Activated CD8-positive, alpha-beta T cell treated with anti-CD3 and anti-CD28 coated beads for 36 hours (primary cell): Measurements from ENCODE around the gene AP4B1. TPM values are rescaled to one million over a fixed set of nuclear protein-coding genes. Genes with fewer than 3 reads are reported as not detected.

Experiments used
- ATAC-seq: fragments of 200-7000 bp; cut with Tn5 transposase; one replicate; pipeline ENCODE4 v1.10.0; 2021; ENCODE audit warnings: mild to moderate bottlenecking, moderate library complexity
- CTCF ChIA-PET: fragments of 350-600 bp; sonication (Branson Sonifier 250); formaldehyde crosslinking; loops from one replicate; lab custom pipeline; 2021; ENCODE audit warnings: antibody characterized with exemption; lab: Charles Lee
- POLR2A ChIA-PET: fragments of 350-600 bp; sonication (Branson Sonifier 250); formaldehyde crosslinking; loops from one replicate; lab custom pipeline; 2021; ENCODE audit warnings: antibody characterized with exemption; lab: Charles Lee
- DNase-seq: peaks from one replicate; pipeline ENCODE4 v3.0.0-alpha.2; 2020
- H3K27ac Mint-ChIP-seq: one replicate; pipeline ENCODE4 v1.8.0; 2021; ENCODE audit warnings: mild to moderate bottlenecking, mixed read lengths
- H3K27me3 Mint-ChIP-seq: one replicate; pipeline ENCODE4 v1.8.0; 2021; ENCODE audit warnings: mixed read lengths
- H3K36me3 Mint-ChIP-seq: one replicate; pipeline ENCODE4 v1.8.0; 2021; ENCODE audit warnings: low read depth, mixed read lengths
- H3K4me1 Mint-ChIP-seq: one replicate; pipeline ENCODE4 v1.8.0; 2021; ENCODE audit warnings: low read depth, mixed read lengths
- H3K4me3 Mint-ChIP-seq: one replicate; pipeline ENCODE4 v1.8.0; 2021; ENCODE audit warnings: mild to moderate bottlenecking, moderate library complexity, mixed read lengths
- H3K9me3 Mint-ChIP-seq: one replicate; pipeline ENCODE4 v1.8.0; 2021; ENCODE audit warnings: mixed read lengths
- intact Hi-C: fragments of 100-400 bp; cut with micrococcal nuclease; formaldehyde crosslinking; loops from one replicate; pipeline ENCODE4 v1.10.0; 2022
- total RNA-seq, 2 experiments: library from RNA; stranded (reverse); gene quantifications; one replicate each; pipeline ENCODE4 v1.2.3, GENCODE V29; 2021
- TF ChIP-seq, protein P1 (sequence below): fragments of 200-600 bp; IDR thresholded peaks from one replicate; pipeline ENCODE4 v1.8.0; 2022; ENCODE audit warnings: antibody characterized with exemption, mild to moderate bottlenecking

Gene AP4B1
- total RNA-seq, 2 experiments from 2014 or later = 38.2 to 38.5 TPM

DNA sequence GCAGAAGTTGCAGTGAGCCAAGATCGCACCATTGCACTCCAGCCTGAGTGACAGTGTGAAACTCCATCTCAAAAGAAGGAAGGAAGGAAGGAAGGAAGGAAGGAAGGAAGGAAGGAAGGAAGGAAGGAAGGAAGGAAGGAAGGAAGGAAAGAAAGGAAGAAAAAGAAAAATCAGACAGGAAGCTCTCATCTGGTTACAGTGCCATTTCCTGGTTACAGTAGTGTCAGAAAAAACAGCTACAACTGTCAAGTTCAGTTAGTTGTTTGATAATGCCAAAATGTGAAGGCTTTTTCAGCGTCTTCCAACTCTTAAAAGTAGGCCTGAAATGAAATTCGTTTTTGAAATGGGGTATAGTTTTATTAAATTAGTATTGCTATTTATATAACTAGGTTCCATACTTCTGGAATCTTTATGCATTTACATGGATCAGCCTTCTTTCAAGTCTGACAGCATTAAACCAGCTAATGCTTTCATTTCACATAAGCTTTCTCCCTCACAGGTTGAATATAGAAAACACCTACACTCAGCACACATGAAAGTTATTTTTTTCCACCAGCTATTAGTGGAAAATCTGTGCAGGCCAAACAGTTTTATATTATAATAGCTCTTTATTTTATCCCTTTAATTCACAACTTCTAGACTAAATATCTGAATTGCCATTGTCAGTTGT is 54.3 kb downstream of the AP4B1 start:
- intact Hi-C loops = no loop called here
- peak overlapping the region; percentile 88 for H3K27ac Mint-ChIP-seq
- peaks cover 25% of the 10 kb centered on the region for H3K4me1 Mint-ChIP-seq
- H3K27me3 Mint-ChIP-seq = no peaks in the 10 kb centered on the region
- ChIA-PET POLR2A (interaction anchor here (0.7 to 1.5 kb wide), 3 partner anchors 10 to 79 kb away, joined by 3 to 4 read pairs (median 3); partner anchors contain the start of gene HIPK1), CTCF (interaction anchor here (0.9 to 1.4 kb wide), 5 partner anchors 10 to 54 kb away, joined by 3 to 7 read pairs (median 5); partner anchors contain the start of gene AP4B1)
- H3K36me3 Mint-ChIP-seq = peaks cover 52% of the 10 kb centered on the region
- TF ChIP-seq, protein P1, sequence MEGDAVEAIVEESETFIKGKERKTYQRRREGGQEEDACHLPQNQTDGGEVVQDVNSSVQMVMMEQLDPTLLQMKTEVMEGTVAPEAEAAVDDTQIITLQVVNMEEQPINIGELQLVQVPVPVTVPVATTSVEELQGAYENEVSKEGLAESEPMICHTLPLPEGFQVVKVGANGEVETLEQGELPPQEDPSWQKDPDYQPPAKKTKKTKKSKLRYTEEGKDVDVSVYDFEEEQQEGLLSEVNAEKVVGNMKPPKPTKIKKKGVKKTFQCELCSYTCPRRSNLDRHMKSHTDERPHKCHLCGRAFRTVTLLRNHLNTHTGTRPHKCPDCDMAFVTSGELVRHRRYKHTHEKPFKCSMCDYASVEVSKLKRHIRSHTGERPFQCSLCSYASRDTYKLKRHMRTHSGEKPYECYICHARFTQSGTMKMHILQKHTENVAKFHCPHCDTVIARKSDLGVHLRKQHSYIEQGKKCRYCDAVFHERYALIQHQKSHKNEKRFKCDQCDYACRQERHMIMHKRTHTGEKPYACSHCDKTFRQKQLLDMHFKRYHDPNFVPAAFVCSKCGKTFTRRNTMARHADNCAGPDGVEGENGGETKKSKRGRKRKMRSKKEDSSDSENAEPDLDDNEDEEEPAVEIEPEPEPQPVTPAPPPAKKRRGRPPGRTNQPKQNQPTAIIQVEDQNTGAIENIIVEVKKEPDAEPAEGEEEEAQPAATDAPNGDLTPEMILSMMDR = no peak
- ATAC-seq (no peak), DNase-seq (no peak)
- no peak overlapping the region for H3K4me3 Mint-ChIP-seq
- peaks cover 2% of the 10 kb centered on the region for H3K9me3 Mint-ChIP-seq

DNA sequence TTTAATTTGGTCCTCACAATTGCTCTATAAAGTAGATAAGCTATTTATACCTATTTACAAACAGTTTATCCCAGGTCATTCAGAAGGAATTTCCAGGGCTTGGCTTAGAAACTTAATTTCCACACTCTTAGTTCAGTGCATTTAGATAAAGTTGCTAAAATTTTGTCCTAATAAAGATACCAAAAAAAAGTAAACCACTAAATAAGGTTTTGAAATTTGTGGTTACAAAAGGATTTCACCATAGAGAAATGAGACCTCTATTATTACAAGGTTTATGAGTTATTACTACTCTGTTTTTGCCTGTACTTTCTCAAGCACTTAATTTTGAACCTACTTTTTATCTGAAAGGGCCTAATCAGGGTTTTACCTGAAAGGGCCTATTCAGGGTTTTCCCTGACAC is 55.5 kb downstream of the AP4B1 start:
- TF ChIP-seq, protein P1 = no peak
- ChIA-PET POLR2A (interaction anchor here (1.3 to 1.5 kb wide), 3 partner anchors 8 to 19 kb away, joined by 3 to 4 read pairs (median 3); no protein-coding TSS in a partner anchor), CTCF (no interaction called here)
- Mint-ChIP-seq H3K36me3 (peaks cover 44% of the 10 kb centered on the region), H3K27ac (peak overlapping the region; percentile 52), H3K4me3 (no peak overlapping the region), H3K9me3 (peaks cover 2% of the 10 kb centered on the region), H3K4me1 (peaks cover 16% of the 10 kb centered on the region), H3K27me3 (no peaks in the 10 kb centered on the region)
- intact Hi-C loops = no loop called here
- ATAC-seq (no peak), DNase-seq (no peak)

DNA sequence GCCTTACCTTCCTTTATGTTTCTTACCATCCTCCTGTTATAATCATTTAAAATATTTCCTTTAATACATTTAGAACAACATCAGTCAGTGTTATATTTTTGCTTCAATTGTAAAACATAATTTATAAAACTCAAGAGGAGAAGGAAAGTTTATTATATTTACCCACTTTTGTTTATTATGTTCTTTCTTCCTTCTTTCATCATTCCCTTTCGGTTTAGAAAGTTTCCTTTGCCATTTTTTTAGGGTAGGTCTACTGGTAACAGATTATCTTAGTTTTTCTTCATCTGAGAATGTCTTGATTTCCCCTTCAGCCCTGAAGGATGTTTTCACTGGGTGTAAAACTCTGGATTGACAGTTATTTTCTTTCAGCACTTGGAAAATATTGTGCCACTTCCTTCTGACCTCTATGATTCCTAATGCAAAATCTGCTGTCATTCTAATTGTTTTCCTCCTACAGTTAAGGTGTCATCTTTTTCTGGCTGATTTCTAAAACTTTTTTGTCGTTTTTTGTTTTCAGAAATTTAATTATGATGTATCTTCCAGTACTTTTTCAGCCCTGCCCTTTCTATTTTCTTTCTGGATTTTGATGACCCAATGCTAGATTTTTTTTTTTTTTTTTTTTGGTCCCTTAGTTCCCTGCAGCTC is 58.1 kb downstream of the AP4B1 start:
- H3K27me3 Mint-ChIP-seq = no peaks in the 10 kb centered on the region
- intact Hi-C loops = no loop called here
- H3K4me3 Mint-ChIP-seq = no peak overlapping the region
- no peak for ATAC-seq
- H3K4me1 Mint-ChIP-seq = peaks cover 13% of the 10 kb centered on the region
- DNase-seq = no peak
- H3K27ac Mint-ChIP-seq = peak overlapping the region; percentile 21
- POLR2A ChIA-PET = no interaction called here
- H3K36me3 Mint-ChIP-seq = peaks cover 53% of the 10 kb centered on the region
- TF ChIP-seq, protein P1 = no peak
- H3K9me3 Mint-ChIP-seq = peaks cover 2% of the 10 kb centered on the region
- CTCF ChIA-PET = no interaction called here

Other genes starting within 250 kb of the AP4B1 start
- gene PHTF1, start 145.3 kb downstream of the AP4B1 start, total RNA-seq = 10 to 100 TPM; 13.1 to 14.4 TPM
- 10 to 100 TPM; 25.6 to 28.3 TPM for gene RSBN1, start 92.3 kb downstream of the AP4B1 start, total RNA-seq
- 10 to 100 TPM; 54.0 to 56.0 TPM for gene PTPN22, start 33.1 kb downstream of the AP4B1 start, total RNA-seq
- gene BCL2L15, start 17.2 kb downstream of the AP4B1 start, total RNA-seq = under 1 TPM; 0.40 to 0.61 TPM
- 10 to 100 TPM; 19.1 to 19.3 TPM for gene DCLRE1B, start 527 bp upstream of the AP4B1 start, total RNA-seq
- gene HIPK1, start 24.5 kb upstream of the AP4B1 start, total RNA-seq = 10 to 100 TPM; 42.8 to 45.1 TPM
- gene OLFML3, start 74.7 kb upstream of the AP4B1 start, total RNA-seq = under 1 TPM; 0.14 to 0.49 TPM
- gene SYT6, start 249.1 kb upstream of the AP4B1 start, total RNA-seq = not detected